GM20431 (cell line): ENCODE results near the gene FAM162A.

ENCODE experiments used
- in situ Hi-C: fragments of 300-500 bp; cut with MseI, MboI; formaldehyde crosslinking; loops from one replicate; pipeline ENCODE4 v1.15.0; 2020; ENCODE audit warnings: low sequenced_read_pairs; ENCODE audit not compliant: unreplicated experiment

Gene FAM162A

DNA sequence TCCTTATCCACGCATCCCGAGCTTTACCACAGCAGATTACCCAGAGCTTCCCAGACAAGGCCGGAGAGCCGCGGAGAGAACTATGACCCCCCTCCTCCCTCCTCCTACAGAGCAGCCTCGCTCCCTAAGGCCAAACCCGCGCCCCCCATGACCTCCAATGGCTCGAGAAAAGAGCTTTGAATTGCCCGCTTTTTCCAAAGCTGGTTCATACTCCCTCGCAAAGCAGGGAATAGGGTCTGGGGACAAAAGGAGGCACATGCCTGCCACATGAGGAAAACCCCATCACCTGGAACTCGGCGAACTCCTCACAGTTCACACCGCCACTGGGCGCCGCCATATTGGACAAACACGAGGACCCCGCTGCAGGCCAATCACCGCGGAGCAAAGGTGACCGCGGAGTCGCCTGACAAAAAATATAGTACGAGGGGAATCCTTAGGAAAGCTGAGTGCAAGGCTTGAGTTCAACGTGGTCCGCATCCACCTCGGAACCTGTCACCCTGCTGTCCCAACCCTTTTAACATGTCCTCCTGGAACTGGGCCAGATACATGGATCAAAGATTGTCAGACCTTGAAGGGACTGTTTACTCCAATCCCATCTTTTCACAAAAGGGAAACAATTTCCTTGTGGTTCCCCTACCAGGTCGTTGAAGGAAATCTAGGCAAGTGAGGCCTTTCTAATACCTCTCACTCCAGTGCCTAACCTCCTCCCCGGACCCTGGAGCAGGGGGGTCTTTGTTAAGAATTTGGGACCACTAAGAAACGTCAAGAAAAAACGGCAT, 905 bp upstream of the FAM162A start, which contains the start of gene MIX23:
Gene MIX23 (minus strand): TSS at position 344 of the 779 bp plus-strand sequence. CDS start 7 bp downstream, at position 337.
- in situ Hi-C loops = no loop called here

DNA sequence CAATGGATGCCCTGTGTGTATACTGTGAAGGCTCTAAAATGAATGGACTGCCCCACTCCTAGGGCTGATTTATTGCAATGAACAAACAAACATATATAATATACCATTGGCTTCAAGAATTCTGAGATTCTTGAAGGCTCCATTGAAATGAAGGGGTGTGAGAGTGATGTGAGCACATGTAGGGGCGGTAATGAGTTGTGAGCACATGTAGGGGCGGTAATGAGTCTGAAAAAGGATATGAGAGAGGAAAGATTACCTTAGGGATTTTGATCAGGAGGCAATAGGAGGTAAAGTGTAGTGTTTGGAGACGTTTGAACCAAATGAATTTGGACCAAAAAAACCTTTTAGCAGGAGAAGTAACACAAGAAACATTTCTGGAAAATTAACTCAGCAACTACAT, 3.7 kb downstream of the FAM162A start:
- in situ Hi-C loops = no loop called here

DNA sequence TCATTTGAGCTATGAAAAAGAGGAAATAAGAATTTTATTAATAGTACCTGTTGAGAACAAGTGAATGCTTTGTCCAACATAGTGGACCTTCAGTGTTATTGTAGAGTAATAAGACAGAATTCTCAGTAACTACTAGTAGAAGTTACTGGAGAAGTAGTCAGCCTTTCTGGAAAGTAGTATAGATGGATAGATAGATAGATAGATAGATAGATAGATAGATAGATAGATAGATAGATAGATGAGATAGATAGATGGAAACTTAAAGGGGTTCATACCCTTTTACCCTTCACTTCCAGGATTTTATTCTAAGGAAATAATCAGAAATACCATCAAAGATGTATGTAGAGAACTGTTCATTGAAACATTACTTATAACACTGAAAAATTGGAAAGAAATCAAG, 5.2 kb downstream of the FAM162A start:
- in situ Hi-C loops = no loop called here

DNA sequence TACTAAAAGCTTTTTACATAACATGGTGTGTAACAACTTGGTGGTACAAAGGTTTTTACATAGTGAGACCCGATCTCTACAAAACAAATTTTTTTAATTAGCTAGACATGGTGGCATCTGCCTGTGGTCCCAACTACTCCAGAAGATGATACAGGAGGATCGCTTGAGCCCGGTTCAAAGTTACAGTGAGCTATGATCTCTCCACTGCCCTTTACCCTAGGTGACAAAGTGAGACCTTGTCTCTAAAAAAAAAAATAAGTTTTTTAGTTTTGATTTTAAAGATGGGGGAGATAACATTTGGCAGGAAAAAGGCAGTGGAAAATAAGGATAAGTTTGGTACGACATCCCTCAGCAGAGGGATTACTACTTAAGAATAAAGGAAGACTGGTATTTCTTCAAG, 5.9 kb downstream of the FAM162A start:
- in situ Hi-C loops = no loop called here

DNA sequence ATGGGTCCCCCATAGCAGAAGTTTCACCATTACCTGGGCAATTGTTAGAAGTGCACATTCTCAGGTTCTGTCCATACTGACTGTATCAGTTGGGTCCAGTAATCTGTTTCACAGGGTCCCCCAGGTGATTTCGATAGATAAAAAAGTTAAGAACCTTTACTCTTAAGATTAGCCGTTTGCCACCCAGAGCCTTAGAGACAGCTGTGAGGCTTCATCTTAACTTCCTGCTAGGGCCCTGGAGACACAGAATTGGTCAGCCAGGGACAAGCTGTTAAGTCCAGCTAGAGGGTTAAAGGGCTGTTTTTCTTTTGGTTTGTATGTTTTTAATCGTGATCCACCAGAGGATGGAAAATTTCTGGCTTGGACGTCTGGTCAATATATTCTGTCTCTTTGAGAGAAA, 6.7 kb downstream of the FAM162A start:
- in situ Hi-C loops = no loop called here

DNA sequence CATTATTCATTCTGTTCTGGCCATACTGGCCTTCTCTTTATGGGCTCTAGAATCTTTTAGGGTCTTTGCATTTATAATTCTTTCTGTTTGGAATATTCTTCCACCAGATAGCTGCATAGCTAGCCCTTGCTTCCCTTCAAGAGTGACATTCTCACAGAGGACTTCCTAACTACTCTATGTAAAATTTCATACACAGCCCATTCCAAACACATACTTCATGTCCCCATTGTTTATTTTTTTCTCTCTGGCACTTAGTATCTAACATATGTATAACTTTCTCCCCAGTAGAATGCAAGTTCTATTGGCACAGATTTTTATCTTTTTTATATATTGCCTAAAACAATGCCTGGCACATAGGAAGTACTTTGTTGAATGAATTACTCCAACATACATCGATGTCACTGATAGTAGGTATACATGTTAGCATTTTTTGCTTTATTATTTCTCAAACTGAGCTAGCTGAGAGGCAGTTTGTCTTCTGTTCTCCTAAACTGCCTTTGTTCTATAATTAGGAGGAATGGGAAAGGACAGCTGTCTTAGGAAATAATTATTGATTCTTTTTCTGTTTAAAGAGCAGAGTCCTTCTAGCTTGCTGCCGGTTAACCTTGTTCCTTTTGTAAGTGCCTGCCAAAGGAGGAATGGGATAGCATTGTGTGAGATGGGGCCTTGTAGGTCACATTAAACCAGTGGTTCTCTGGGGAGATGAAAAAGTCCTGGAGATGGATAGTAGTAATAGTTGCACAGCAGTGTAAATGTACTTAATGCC, 7.9 kb downstream of the FAM162A start:
- in situ Hi-C loops = no loop called here

DNA sequence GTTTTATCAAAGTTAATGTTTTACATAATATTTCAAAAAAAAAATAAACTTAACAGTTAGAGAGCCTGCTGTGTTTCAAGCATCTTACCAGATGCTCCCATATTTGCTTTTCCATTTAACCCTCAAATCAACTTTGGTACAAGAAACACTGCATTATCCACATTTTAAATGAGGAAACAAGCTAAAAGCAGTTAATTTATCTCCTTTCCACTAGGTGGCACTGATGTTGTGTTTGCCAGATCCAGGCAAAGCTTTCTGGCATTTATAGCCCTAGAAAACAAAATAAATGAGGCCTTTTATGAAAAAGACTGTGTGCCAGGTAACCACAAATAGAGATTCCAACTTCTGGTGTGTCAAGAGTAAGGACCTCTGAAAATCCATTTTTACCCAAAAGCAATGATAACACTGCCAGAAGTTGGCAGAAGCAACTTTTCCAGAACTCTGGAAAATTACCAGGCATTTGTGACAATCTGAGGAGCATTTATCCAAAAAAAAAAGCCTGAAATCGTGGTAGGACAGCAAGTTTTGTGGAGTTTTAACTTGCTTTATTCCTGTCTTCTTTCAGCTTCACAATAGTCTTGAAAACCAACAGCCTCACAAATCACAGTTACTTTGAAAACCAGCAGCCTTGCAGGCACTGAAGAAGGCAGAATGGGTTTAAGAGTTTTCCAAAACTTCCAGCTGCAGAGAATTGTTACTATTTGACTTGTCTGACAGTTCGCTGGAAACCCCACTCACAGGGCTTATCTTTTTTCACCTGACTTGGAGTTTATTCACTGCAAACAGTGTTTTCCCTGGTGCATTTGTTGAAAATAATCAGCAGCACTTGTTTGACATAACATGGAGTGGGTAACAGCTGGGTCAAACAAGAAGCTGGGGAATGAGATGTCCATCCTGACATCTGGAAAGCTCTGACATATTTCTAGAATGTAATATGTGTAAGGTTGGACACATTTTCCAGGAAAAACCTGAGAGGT, 9.2 kb downstream of the FAM162A start:
- in situ Hi-C loops = no loop called here

DNA sequence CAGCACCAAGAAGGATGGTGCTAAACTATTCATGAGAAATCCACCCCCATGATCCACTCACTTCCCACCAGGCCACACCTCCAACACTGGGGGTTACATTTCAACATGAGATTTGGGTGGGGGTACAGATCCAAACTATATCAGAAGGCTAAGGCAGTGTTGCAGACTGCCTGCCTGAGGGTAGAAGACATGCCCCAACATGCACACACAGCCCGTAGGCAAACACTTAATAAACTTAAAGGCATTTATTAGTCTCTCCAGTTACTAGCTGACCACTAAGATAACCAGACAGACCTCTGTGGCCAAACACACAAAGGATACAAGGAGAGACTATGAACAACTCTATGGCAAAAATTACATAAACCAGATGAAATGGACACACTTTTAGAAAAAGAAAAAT, 10.2 kb downstream of the FAM162A start:
- in situ Hi-C loops = no loop called here

DNA sequence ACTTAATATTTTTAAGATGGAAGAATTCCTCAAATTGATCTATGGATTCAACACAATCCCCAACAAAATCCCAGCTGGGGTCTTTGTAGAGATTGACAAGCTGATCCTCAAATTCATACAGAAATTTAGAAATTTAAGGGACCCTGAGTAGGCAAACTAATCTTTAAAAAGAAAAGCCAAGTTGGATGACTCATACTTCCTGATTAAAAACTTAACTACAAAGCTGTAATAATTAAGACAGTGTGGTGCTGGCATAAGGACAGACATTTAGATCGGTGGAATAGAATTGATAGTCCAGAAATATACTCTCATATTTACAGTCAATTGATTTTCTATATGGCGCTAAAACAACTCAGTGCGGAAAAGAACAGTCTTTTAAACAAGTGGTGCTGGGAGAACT, 11.6 kb downstream of the FAM162A start:
- in situ Hi-C loops = no loop called here

DNA sequence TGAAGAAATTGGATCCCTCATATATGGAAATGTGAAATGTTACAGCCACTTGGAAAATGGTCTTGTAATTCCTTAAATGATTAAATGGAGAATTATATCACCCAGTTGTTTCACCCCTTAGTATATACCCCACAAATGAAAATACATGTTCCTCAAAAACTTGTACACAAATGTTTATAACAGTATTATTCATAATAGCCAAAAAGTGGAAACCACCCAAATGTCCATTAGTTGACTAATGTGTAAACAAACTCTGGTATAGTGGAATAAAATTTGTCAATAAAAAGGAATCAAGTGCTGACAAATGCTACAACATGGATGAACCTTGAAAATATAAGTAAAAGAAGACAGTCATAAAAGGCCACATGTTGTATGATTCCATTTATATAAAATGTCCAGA, 12.5 kb downstream of the FAM162A start:
- in situ Hi-C loops = no loop called here

DNA sequence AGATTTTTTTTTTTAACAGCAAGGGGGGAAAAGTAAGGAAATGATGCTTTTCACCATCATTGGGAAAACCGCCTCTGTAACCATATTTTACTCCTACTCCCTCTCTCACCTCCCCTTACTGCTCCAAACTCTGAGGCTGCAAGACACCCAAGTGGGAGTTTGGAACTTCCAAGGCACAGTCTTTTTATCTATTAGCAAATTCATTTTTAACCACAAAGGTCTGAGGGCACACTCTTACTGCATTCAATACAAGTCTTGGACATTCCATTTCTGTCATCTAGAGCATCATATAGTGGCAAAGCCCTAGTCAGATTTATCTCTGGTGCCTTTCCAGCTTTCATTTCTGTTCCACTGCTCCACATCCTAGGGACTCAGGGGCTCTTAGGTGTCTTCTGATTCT, 13.2 kb downstream of the FAM162A start:
- in situ Hi-C loops = no loop called here

DNA sequence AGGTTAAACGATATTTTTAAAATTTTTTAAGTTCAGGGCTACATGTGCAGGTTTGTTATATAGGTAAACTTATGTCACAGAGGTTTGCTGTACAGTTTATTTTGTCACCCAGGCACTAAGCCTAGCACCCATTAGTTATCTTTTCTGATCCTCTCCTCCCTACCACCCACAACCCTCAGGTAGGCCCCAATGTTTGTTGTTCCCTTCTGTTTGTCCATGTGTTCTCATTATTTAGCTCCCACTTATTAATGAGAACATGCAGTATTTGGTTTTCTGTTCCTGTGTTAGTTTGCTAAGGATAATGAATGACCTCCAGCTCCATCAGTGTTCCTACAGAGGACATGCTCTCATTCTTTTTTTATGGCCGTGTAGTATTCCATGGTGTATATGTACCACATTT, 14.9 kb downstream of the FAM162A start:
- in situ Hi-C loops = no loop called here

DNA sequence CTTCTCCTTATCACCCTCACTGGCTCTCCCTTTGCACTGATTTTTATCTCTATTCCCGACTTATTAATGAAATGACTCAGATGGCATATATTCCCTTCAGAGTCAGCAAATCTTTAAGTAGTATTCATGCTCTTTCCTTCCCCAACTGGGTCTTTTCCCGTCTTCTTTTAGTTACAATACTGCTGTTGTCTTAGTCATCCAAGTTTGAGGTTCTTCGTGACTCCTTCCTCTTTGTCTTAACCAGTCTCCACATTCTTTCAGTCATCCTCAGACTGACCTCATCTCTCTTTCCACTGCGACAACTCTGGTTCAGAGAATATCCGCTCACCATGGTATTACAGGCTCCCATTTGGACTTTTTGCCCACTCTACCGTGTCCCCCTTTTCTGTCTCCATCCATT, 19.5 kb downstream of the FAM162A start:
- in situ Hi-C loops = loop anchor here (25.0 kb wide), 1 partner anchor 284 kb away; the partner anchor contains the start of gene PARP14

DNA sequence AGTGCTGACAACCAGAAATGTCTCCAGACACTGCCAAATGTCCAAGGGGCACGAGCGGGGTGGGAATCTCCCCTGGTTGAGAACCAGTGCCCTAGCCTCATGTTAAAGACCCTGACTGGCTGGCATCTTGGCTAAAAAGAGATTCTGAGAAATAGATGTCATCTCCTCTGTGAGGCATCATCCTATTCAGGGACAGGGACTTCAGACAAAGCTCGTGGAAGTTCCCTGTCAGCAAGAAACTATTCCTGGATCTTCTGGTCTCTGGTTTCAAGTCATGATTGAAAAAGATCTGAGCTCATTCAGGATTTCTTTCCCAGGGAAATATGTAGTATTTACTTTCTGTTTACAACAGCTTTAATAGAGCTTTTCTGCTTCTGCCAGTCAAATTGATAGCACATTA, 21.0 kb downstream of the FAM162A start:
- in situ Hi-C loops = loop anchor here (25.0 kb wide), 1 partner anchor 282 kb away; the partner anchor contains the start of gene PARP14

DNA sequence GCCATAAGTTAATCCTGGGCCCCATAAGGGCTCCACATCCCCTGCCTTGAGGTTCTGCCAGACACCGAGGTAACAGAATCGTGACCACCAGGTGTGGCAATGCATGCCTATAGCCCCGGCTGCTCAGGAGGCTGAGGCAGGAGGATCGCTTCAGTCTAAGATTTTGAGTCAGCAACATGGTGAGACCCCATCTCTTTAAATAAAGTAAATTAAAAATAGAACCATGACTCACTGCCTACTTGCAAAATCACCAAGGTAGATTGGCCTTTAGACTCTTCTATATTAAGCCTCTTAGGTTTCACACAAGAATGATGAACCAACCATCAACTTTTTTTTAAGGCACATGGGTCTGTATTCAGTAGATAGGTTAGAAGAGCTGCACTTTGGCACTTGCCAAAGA, 22.2 kb downstream of the FAM162A start:
- in situ Hi-C loops = loop anchor here (25.0 kb wide), 1 partner anchor 281 kb away; the partner anchor contains the start of gene PARP14

DNA sequence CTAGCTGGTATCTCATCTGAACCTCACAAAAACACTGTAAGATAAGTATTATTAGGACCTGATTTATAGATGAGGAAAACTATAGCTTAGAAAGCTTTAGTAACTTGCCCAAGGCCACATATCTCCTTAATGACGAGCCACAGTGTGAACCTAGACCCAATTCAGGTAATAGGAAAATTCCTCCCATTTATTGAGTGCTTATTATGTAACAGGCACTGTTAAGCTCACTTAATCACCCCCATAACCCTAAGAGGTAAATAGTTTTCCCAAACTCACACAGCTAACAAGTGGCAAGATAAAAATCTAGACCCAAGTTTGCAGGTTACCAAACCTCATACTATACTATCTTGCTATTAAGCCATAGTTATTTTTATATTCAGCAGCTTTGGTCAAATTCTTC, 24.0 kb downstream of the FAM162A start:
- in situ Hi-C loops = loop anchor here (25.0 kb wide), 1 partner anchor 279 kb away; the partner anchor contains the start of gene PARP14

DNA sequence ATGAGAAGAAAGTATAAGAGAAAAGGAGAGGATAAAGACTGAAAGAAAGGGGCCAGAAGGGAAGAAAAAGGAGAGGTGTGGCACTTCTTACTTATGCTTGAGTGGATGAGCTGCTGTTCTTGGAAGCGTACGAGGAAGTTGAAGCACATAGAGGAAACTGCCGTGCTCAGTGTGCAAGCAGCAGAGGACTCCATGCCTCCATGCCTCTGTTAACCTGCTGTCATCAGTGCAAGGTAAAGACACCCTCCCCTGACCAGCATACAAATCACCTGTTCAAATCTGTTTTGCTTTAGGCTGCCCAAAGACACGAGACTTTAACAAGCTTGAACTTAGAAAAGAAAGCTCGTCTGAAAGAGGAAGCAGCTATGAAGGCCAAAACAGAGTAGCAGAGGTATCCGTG, 25.5 kb downstream of the FAM162A start:
- in situ Hi-C loops = loop anchor here (25.0 kb wide), 1 partner anchor 278 kb away; the partner anchor contains the start of gene PARP14

DNA sequence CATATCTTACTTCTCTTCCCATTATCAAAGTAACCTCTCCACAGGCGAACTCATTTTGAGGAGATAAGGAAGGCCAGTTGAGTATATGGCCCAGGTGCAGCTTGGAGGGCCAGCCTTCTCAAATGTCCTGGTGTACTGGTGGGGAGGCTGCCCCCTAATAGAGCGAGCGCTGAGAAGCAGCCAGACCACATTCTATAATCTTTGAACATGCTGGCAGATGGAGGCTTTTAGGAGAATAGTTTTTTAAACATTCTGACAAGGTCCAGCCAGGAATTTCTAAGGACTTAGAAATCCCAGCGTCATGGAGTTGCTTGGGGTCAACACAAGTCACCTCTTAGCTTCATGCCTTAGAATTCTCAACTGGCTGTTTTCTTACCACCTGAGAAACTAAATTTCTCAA, 26.1 kb downstream of the FAM162A start:
- in situ Hi-C loops = loop anchor here (25.0 kb wide), 1 partner anchor 277 kb away; the partner anchor contains the start of gene PARP14

DNA sequence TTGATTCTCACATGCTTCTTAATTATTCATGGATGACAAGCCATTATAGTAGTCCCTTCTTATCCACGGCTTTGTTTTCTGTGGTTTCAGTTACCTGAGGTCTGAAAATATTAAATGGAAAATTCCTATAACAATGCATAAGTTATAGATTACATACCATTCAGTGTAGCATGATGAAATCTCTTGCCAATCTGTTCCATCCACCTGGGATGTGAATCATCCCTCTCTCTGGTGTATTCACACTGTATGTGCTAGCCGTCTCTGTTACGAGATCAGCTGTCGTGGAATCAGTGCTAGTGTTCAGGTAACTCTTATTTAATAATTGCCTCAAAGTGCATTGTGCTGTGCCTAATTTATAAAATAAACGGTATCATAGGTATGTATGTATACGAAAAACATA, 26.7 kb downstream of the FAM162A start:
- in situ Hi-C loops = loop anchor here (25.0 kb wide), 1 partner anchor 277 kb away; the partner anchor contains the start of gene PARP14

DNA sequence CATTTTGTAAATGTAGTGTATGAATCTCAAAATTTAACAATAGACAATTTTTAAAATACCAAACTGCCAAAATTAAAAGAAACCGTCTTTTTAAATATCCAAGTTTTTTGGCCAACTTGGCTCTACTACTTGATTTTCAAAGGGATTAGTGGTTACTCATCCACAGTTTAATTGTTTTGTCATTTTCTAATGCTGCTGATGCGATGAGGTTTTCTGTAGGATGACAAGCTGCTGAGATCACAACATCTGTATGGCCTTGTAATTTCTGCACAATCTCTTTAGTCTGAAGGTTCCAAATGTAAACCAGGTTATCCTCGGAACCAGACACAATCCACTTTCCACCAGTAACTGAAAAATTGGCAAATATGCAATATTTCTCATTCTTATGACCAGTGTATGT, 30.4 kb downstream of the FAM162A start:
- in situ Hi-C loops = loop anchor here (25.0 kb wide), 1 partner anchor 273 kb away; the partner anchor contains the start of gene PARP14
